Activated T-helper 1 cell treated with anti-CD3 and anti-CD28 coated beads, Interleukin-2, amount 50 U/mL, for 16 hours (primary cell): ENCODE data around the gene FAM120A.

Experiments
- DNase-seq, 2 donors: peaks; one replicate each; pipeline ENCODE4 v3.0.0-alpha.2; 2020; ENCODE audit warnings: low read depth in 1 of 2, low spot score in 1 of 2

Gene FAM120A

GRCh38 chr9:93592643-93593021 is 141.1 kb downstream of the FAM120A start:
- DNase-seq = no peak

GRCh38 chr9:93593144-93593658 is 141.7 kb downstream of the FAM120A start:
- no peak for DNase-seq

GRCh38 chr9:93594041-93594756 is 142.7 kb downstream of the FAM120A start:
- no peak for DNase-seq

GRCh38 chr9:93595461-93595860 is 144.0 kb downstream of the FAM120A start:
- no peak for DNase-seq

DNA sequence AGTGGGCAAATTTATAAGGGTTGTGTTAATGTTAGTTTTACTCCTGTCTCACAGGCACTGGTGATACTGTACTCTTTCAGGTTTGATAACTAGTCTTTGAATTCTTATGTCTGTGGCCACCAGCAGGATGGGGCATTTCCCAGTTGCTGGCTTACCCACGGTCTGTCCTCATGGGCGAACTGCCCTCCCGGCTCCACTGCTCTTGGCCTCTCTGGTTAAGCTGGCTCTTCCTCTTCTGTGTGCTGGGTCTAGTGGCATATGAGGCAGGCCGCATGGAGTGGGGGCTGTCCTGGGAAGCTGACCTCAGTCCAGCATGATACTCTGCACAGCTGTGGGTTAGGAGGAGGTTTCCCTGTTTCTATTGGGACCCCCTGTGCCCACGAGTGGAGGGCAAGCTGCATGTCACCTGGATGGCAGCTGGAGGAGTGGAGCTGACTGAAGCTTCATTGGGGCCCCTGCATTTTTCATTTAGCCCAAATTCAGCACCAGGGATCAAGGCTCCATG is 144.4 kb downstream of the FAM120A start:
- DNase-seq = no peak

- DNase-seq = no peak
Measured at GRCh38 chr9:93596399-93596798, 144.9 kb downstream of the FAM120A start.

GRCh38 chr9:93597142-93597706 is 145.7 kb downstream of the FAM120A start:
- DNase-seq = no peak

DNA sequence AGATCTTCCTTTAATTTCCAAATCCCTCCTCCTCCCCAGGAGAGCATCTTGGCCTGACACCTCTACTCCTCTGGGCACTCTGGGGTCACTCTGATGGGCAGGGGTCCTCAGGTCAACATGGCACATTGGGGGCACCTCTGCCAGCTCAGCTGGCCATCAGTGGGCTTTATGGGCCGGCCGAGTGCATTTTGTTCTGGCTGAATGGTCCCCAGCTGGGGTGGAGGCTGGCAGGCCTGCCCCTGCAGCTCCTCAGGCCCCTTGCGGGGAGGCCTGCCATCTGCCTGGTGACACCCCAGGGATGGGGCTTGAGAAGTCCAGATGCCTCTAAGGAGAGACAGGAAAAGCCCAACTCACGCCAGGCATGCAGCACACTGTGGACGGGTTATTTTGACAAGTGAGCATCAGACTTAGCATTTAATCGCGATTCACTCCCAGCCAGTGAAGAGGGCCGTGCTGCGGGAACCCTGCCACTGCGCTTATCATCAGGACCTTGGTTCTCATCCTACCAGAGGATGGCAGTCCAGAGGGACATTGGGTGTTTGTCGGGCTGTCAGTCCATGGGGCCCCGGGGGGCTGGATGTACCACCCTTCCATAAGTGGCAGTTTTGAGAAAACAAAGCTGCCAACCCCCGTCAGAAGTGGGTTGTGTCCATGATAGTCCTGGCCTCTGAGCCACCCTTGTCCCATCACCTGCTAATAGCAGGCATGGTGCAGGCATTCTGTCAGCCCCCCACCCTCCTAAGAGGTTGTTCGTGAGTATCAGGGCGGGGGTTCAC is 146.6 kb downstream of the FAM120A start:
- no peak for DNase-seq

DNA sequence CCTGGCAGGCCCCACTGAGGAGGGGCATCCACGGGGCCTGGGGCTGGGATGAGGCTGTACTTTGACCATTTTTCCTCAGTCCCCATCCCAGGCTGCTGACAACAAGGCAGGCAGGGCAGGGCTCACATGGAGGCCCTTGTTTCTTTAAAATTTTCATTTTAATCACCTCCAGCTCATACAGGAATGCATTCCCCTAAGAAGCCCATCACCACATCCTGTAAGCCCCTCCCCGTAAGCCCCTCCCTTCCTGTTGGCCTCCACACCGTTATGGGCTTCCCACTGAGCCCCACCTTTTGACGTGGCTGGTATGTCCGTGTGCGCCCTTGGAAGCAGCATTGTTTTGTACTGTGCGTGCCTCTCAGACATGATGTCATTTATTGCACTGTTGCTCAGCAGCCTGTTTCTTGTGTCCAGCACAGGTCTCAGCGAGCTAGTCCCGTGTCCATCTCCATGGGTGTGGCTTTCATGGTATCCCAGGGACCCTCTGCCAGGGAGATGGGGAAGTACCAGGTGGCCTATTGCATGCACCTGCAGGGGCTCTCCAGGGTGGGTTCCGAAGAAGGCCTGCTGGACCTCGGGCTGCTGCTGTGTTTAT is 147.3 kb downstream of the FAM120A start:
- no peak for DNase-seq

GRCh38 chr9:93599571-93600403 is 148.3 kb downstream of the FAM120A start:
- no peak for DNase-seq

GRCh38 chr9:93600504-93600903 is 149.0 kb downstream of the FAM120A start:
- DNase-seq = no peak

DNA sequence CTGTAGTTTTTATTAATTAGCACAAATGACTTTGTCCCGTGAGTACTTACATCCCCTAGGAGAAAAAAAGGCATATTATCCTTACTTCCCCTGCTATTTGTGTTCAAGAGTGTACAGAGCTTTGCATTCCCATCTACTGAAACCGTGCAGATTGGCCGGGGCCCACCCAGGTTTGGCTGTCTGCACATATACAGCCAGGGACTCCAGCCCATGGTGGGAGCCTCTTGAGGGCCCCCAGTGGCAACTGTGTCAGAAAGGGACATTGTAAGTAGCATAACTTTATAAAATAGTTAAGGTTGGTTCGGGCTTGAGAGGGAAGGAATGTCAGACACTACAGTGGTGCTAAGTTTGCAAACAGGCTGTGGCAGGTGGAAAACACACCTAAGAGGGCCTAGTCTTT is 149.6 kb downstream of the FAM120A start:
- DNase-seq = no peak

GRCh38 chr9:93601666-93602065 is 150.2 kb downstream of the FAM120A start:
- DNase-seq = no peak

GRCh38 chr9:93603011-93603410 is 151.5 kb downstream of the FAM120A start:
- DNase-seq = no peak

DNA sequence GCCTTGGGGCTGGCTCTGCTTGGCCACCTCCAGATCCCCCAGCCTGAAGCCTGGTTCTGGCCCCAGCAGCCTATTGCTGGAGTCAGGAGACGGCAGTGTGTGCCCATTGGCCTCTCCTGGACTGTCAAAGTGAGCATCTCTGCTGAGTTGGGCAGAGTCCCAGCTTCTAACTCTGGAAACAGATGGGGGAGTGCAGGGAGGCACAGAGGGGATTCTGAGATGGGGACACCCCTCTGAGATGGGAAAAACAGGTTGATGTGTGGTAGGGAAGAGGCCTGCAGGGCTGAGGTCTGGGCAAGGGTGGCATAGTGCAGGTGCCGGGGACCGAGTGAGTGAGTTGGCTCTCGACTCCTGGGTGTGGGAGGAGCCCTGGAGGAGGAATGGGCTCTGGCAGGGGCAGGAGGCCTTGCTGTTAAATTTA is 152.4 kb downstream of the FAM120A start:
- no peak for DNase-seq

GRCh38 chr9:93606187-93606586 is 154.7 kb downstream of the FAM120A start:
- no peak for DNase-seq

DNA sequence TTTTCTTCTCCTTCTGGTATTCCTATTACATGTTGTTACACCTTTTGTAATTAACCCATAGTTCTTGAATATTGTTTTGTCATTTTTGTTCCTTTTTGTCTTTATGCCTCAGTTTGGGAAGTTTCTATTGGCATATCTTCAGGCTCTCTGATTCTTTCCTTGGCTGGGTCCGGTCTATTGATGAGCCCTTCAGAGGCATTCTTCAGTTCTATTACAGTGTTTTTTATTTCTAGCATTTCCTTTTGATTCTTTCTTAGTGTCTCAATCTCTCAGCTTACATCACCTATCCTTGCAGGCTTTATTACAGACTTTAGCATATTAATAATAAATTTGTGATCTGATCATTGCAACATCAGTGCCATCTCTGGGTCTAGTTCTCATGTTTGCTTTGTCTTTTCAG is 158.7 kb downstream of the FAM120A start:
- no peak for DNase-seq

GRCh38 chr9:93612052-93612795 is 160.7 kb downstream of the FAM120A start:
- no peak for DNase-seq

DNA sequence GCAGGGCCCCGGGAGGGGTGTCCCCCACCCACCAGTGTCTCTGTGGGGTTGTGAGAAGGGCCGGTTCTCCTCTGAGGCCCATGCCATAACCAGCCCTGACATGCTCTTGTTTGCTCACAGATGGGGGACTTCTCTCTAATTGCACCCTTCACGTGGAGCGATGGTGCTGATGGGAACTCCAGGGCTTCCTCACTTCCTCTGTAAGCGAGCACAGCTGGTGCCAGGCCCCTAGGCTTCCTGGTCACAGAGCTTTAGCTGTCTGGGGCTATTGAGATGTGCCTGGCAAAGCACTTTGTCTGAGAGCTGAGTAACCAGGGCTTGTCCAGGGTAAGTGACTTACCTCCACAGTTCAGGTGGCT is 161.3 kb downstream of the FAM120A start:
- DNase-seq = no peak

DNA sequence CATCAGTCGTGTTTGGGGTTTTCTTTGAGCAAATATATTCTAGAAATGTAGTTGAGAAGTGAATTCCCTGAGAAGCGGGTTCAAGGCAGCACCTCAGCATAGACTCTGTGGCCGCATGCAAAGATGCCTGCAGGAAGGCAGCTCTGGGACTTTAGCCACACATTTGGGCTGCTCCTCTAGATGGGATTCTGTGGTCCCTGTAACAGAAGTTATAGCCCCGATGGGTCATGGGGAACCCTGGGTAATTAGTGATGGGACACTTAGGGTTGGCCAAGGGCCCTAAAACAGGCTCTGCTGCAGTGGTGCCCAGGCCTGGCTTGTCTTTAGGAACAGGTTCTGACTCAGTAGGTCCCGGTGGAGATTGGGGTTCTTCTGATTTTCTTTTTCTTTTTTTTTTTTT is 161.7 kb downstream of the FAM120A start:
- no peak for DNase-seq
